H1 (cell line): Measurements from ENCODE around the gene HNRNPK. TPM values are rescaled to one million over a fixed set of nuclear protein-coding genes. Genes with fewer than 3 reads are reported as not detected.

Experiments
- HDAC6 ChIP-seq: IDR thresholded peaks from one replicate; pipeline ENCODE4 v1.7.1; 2012; ENCODE audit warnings: low read depth, mild to moderate bottlenecking, inconsistent platforms, low read length, moderate library complexity
- POLR2AphosphoS5 ChIP-seq: IDR thresholded peaks from 2 replicates; pipeline ENCODE4 v1.6.1; 2011; ENCODE audit warnings: low read depth, low read length
- TCF12 ChIP-seq: IDR thresholded peaks from 2 replicates; pipeline ENCODE4 v1.6.1; 2011; ENCODE audit warnings: low read depth, mild to moderate bottlenecking, low read length
- polyA plus RNA-seq, 7 experiments: library from polyadenylated mRNA; depleted of rRNA in 3 of 7; stranded (reverse) in 5 of 7; unstranded in 2 of 7; fragments of >200 nt in 5 of 7; fragments of 200-250 nt in 2 of 7; gene quantifications; 1 replicate in 5 of 7; 2 replicates in 1 of 7; 4 replicates in 1 of 7; pipeline versions ENCODE4 v1.2.1 to v1.2.3, GENCODE V29; 2011 to 2013; ENCODE audit warnings: missing spikeins in 2 of 7, mixed read lengths in 2 of 7
- total RNA-seq: library from RNA; stranded (reverse); fragmentation: NEBNext Ultra II Directional; extraction: Animal tissue kit (Norgen Biotek cat#: 25700); gene quantifications from 2 replicates; pipeline ENCODE4 v1.2.1, GENCODE V29; 2021
- TF ChIP-seq, protein P1 (sequence below): IDR thresholded peaks from 2 replicates; pipeline ENCODE4 v1.6.1; 2012; ENCODE audit warnings: low read length, inconsistent platforms

HNRNPK gene
- total and polyA plus RNA-seq, 2 of the 8 experiments (the other 6 are each of a cell fraction or from before 2014, with no cell fraction given), result 414 to 887 TPM

DNA sequence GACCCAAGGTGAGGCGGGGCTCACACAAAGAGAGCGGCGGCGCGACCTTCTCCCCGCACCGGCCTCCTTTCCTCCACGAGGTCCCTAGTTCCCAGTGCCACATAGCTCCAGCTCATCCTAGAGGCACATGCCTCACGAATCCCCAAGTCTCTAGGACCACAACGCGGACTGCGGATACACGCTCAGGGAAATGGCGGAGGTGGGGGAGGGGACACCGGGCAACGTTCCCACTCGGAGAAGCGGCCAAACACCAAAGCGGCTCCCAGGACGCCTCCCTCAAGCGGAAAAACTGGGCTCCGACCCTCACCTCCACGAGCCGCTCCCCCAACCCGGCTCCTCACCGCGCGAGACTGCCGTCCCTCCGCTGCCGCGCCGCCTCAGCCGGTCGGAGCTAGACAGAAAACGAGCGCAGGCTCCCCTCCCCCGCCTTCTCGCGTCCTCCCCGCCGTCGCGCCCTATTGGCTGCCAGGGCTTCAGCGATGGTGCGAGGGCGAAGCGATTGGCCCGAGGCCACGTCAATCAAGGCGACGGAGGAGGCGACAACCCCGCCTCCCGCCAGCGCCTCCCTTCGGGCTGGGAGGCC is at the start of gene HNRNPK (continued):
- TF ChIP-seq HDAC6 (no peak), TCF12 (no peak), POLR2AphosphoS5 (peak; percentile 35; the same call in 1 of the 2 replicates)
- TF ChIP-seq, protein P1, sequence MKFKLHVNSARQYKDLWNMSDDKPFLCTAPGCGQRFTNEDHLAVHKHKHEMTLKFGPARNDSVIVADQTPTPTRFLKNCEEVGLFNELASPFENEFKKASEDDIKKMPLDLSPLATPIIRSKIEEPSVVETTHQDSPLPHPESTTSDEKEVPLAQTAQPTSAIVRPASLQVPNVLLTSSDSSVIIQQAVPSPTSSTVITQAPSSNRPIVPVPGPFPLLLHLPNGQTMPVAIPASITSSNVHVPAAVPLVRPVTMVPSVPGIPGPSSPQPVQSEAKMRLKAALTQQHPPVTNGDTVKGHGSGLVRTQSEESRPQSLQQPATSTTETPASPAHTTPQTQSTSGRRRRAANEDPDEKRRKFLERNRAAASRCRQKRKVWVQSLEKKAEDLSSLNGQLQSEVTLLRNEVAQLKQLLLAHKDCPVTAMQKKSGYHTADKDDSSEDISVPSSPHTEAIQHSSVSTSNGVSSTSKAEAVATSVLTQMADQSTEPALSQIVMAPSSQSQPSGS, result no peak
